Epithelial cell of proximal tubule (primary cell): ENCODE results near the gene FBXO15. TPM values are rescaled to one million over a fixed set of nuclear protein-coding genes. Genes with fewer than 3 reads are reported as not detected.

Source experiments
- DNase-seq: peaks from one replicate; pipeline ENCODE4 v3.0.0-alpha.2; 2011; ENCODE audit warnings: low read depth
- H3K4me3 ChIP-seq: 2 replicates; pipeline ENCODE4 v1.5.1; 2011; ENCODE audit warnings: low read depth, mild to moderate bottlenecking, low read length
- total RNA-seq: library from RNA; depleted of rRNA; stranded (reverse); fragments of >200 nt; gene quantifications from 2 replicates; pipeline ENCODE4 v1.2.3, GENCODE V29; 2015
- TF ChIP-seq, protein P1 (sequence below): conservative IDR thresholded peaks from 2 replicates; pipeline ENCODE4 v1.5.1; 2012; ENCODE audit warnings: low read depth, mild to moderate bottlenecking, low read length

FBXO15 gene
- total RNA-seq, 1 donor from 2014 or later, result 0.40 TPM

- TF ChIP-seq, protein P1, sequence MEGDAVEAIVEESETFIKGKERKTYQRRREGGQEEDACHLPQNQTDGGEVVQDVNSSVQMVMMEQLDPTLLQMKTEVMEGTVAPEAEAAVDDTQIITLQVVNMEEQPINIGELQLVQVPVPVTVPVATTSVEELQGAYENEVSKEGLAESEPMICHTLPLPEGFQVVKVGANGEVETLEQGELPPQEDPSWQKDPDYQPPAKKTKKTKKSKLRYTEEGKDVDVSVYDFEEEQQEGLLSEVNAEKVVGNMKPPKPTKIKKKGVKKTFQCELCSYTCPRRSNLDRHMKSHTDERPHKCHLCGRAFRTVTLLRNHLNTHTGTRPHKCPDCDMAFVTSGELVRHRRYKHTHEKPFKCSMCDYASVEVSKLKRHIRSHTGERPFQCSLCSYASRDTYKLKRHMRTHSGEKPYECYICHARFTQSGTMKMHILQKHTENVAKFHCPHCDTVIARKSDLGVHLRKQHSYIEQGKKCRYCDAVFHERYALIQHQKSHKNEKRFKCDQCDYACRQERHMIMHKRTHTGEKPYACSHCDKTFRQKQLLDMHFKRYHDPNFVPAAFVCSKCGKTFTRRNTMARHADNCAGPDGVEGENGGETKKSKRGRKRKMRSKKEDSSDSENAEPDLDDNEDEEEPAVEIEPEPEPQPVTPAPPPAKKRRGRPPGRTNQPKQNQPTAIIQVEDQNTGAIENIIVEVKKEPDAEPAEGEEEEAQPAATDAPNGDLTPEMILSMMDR, result no peak
- no peak overlapping the region for H3K4me3 ChIP-seq
- no peak for DNase-seq
Measured at GRCh38 chr18:74068296-74068695, 79.3 kb downstream of the FBXO15 start.

- TF ChIP-seq, protein P1, result no peak
Measured at GRCh38 chr18:74066018-74066417, 81.6 kb downstream of the FBXO15 start.

DNA sequence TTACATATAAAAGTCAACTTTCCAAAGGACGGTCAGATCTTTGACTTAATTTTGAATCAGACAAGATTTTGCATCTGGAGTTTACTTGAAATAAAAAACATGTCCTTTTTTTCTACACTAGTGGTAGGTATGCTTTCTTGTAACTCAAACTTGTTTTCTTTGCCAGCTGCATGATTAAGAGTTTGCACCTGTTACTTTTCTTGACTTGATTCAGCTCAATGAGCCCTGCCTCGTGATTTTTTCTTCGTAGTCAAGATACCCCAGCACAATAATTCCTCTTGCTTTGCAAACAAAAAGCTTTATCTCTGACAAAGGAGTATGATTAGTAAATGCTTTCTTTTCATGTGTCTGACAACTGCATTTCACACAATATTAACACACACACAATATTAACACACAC is 82.3 kb downstream of the FBXO15 start:
- TF ChIP-seq, protein P1, result no peak
- DNase-seq, result no peak
- H3K4me3 ChIP-seq, result no peak overlapping the region

More at GRCh38 chr18:74066018-74066417, 81.6 kb downstream of the FBXO15 start:
- DNase-seq, result no peak
- no peak overlapping the region for H3K4me3 ChIP-seq

DNA sequence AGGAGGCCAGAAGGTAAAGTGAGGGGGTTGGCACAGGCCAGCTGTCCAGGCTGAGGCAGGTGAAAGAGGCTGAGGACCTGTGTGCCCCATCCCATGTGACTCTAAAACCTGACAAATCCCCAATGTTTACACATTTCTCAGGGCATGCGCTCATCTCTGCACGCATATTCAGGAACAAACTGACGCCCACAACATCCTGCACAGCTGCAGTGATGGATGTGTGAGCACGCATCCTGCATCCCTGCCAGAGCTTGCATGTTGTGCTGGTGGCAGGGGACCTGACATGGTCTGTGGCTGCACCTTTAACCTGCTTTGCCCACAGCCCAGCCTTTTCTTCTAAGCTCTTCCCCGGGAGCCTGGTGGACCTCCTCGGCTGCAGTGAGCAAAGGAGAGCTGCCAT is 83.1 kb downstream of the FBXO15 start:
- no peak for DNase-seq
- TF ChIP-seq, protein P1, result no peak
- H3K4me3 ChIP-seq, result no peak overlapping the region

- TF ChIP-seq, protein P1, result no peak
- H3K4me3 ChIP-seq, result no peak overlapping the region
Measured at GRCh38 chr18:74063557-74063956, 84.1 kb downstream of the FBXO15 start.

DNA sequence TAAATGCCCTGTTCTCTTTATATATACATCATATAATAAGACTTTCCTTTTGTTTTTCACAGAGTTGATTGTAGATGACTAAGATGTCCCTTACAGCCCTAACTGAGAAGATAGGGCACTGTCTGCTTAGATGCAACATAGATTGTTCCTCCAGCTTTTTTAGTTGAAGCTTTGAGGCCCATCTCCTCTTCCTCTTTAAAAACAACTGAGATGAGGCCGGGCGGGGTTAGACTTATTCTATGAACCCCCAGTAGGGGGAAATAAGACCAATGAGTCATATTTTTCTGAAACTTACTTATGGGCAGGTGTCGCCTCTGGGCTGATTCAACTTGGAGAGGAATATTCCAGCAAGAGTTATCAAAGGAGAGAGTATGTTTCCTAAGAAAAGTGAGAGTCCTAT is 84.6 kb downstream of the FBXO15 start:
- TF ChIP-seq, protein P1, result no peak
- DNase-seq, result no peak
- no peak overlapping the region for H3K4me3 ChIP-seq

More at GRCh38 chr18:74063557-74063956, 84.1 kb downstream of the FBXO15 start:
- no peak for DNase-seq

- TF ChIP-seq, protein P1, result no peak
Measured at GRCh38 chr18:74062037-74062436, 85.6 kb downstream of the FBXO15 start.

More at GRCh38 chr18:74062037-74062436, 85.6 kb downstream of the FBXO15 start:
- no peak for DNase-seq
- no peak overlapping the region for H3K4me3 ChIP-seq
